CD4-positive, CD25-positive, alpha-beta regulatory T cell (primary cell): ENCODE results near the gene IMPA2. TPM values are rescaled to one million over a fixed set of nuclear protein-coding genes. Genes with fewer than 3 reads are reported as not detected.
A peak's percentile ranks its signal among the peaks of the same experiment; 100 is the strongest.

Experiments used
- ATAC-seq, 2 donors: fragments of 150-1000 bp; cut with Tn5 transposase; one replicate each; pipeline ENCODE4 v1.10.0; 2021; ENCODE audit warnings: low read depth in 2 of 2, moderate number of reproducible peaks in 2 of 2, moderate library complexity in 1 of 2
- DNase-seq, 3 donors: peaks; one replicate each; pipeline versions ENCODE4 v3.0.0 to v3.0.0-alpha.2; 2012 to 2022; ENCODE audit warnings: mixed read lengths in 1 of 3
- H3K27ac ChIP-seq: one replicate; pipeline ENCODE4 v1.7.0; 2013; ENCODE audit warnings: mild to moderate bottlenecking, low read length; ENCODE audit not compliant: insufficient read depth, poor library complexity, severe bottlenecking
- H3K27me3 ChIP-seq: one replicate; pipeline ENCODE4 v1.7.0; 2013; ENCODE audit warnings: low read length; ENCODE audit not compliant: control insufficient read depth, insufficient read depth
- H3K36me3 ChIP-seq: one replicate; pipeline ENCODE4 v1.7.0; 2013; ENCODE audit warnings: mild to moderate bottlenecking, low read length, moderate library complexity; ENCODE audit not compliant: control insufficient read depth, insufficient read depth
- H3K4me1 ChIP-seq: 2 replicates; pipeline ENCODE4 v1.7.0; 2013; ENCODE audit warnings: mild to moderate bottlenecking, low read length; ENCODE audit not compliant: insufficient read depth, control insufficient read depth, poor library complexity, severe bottlenecking
- H3K4me3 ChIP-seq: one replicate; pipeline ENCODE4 v1.7.0; 2013; ENCODE audit warnings: low read depth, mild to moderate bottlenecking, low read length, moderate library complexity
- H3K9me3 ChIP-seq, 2 experiments: 1 replicate in 1 of 2; 2 replicates in 1 of 2; pipeline ENCODE4 v1.7.0; 2013; ENCODE audit warnings: low read length in 2 of 2, mild to moderate bottlenecking in 1 of 2, moderate library complexity in 1 of 2; ENCODE audit not compliant: control insufficient read depth in 2 of 2
- H3K27ac Mint-ChIP-seq, 3 donors: one replicate each; pipeline ENCODE4 v1.8.0; 2020 to 2022; ENCODE audit warnings: mild to moderate bottlenecking in 3 of 3, mixed read lengths in 3 of 3, moderate library complexity in 2 of 3
- H3K27me3 Mint-ChIP-seq: one replicate; pipeline ENCODE4 v1.8.0; 2022; ENCODE audit warnings: mild to moderate bottlenecking, mixed read lengths
- H3K36me3 Mint-ChIP-seq: one replicate; pipeline ENCODE4 v1.8.0; 2020; ENCODE audit warnings: mixed read lengths
- H3K4me1 Mint-ChIP-seq, 4 donors: one replicate each; pipeline ENCODE4 v1.8.0; 2020 to 2022; ENCODE audit warnings: mixed read lengths in 4 of 4, mild to moderate bottlenecking in 1 of 4
- H3K4me3 Mint-ChIP-seq, 4 donors: one replicate each; pipeline ENCODE4 v1.8.0; 2020 to 2022; ENCODE audit warnings: mild to moderate bottlenecking in 4 of 4, mixed read lengths in 4 of 4, moderate library complexity in 3 of 4
- H3K9me3 Mint-ChIP-seq, 7 donors: one replicate each; pipeline ENCODE4 v1.8.0; 2020 to 2022; ENCODE audit warnings: mixed read lengths in 7 of 7, mild to moderate bottlenecking in 3 of 7, moderate library complexity in 2 of 7
- polyA plus RNA-seq, 4 donors: library from polyadenylated mRNA; unstranded; fragments of 300-500 nt; fragmentation: Illumina TruSeq; gene quantifications; one replicate each; pipeline ENCODE4 v1.2.3, GENCODE V29; 2021
- total RNA-seq: library from RNA; stranded (reverse); gene quantifications from one replicate; pipeline ENCODE4 v1.2.3, GENCODE V29; 2022

The IMPA2 gene
- total and polyA plus RNA-seq, 5 donors from 2014 or later: 5.1 to 14.6 (median 6.9) TPM

GRCh38 chr18:12012697-12013096 is 31.4 kb downstream of the IMPA2 start:
- Mint-ChIP-seq H3K36me3 (peaks cover 5% of the 10 kb centered on the region), H3K27ac (peak overlapping the region in 1 of 3 donors; percentile 37), H3K4me3 (no peak overlapping the region), H3K9me3 (no peaks in the 10 kb centered on the region), H3K27me3 (no peaks in the 10 kb centered on the region), H3K4me1 (no peaks in the 10 kb centered on the region)
- Histone ChIP-seq H3K36me3 (no peaks in the 10 kb centered on the region), H3K4me3 (no peak overlapping the region), H3K4me1 (no peaks in the 10 kb centered on the region), H3K27ac (no peak overlapping the region), H3K27me3 (no peaks in the 10 kb centered on the region), H3K9me3 (no peaks in the 10 kb centered on the region)
- ATAC-seq (no peak), DNase-seq (no peak)

- no peaks in the 10 kb centered on the region for H3K4me1 Mint-ChIP-seq
- no peak overlapping the region for H3K4me3 ChIP-seq
- DNase-seq: no peak
- no peaks in the 10 kb centered on the region for H3K4me1 ChIP-seq
- H3K36me3 ChIP-seq: no peaks in the 10 kb centered on the region
- no peaks in the 10 kb centered on the region for H3K27me3 ChIP-seq
- H3K9me3 ChIP-seq: no peaks in the 10 kb centered on the region
- no peaks in the 10 kb centered on the region for H3K27me3 Mint-ChIP-seq
- peaks cover 2% of the 10 kb centered on the region for H3K36me3 Mint-ChIP-seq
- no peak overlapping the region for H3K4me3 Mint-ChIP-seq
- H3K27ac ChIP-seq: no peak overlapping the region
- H3K27ac Mint-ChIP-seq: peak overlapping the region in 1 of 3 donors; percentile 37
- no peak for ATAC-seq
- H3K9me3 Mint-ChIP-seq: no peaks in the 10 kb centered on the region
Observed at GRCh38 chr18:12013186-12013916, 32.0 kb downstream of the IMPA2 start.

- Histone ChIP-seq H3K27me3 (no peaks in the 10 kb centered on the region), H3K36me3 (no peaks in the 10 kb centered on the region), H3K4me3 (no peak overlapping the region), H3K27ac (no peak overlapping the region), H3K4me1 (no peaks in the 10 kb centered on the region), H3K9me3 (no peaks in the 10 kb centered on the region)
- Mint-ChIP-seq H3K27ac (no peak overlapping the region), H3K4me3 (no peak overlapping the region), H3K4me1 (no peaks in the 10 kb centered on the region), H3K36me3 (no peaks in the 10 kb centered on the region), H3K27me3 (no peaks in the 10 kb centered on the region), H3K9me3 (no peaks in the 10 kb centered on the region)
- DNase-seq (no peak), ATAC-seq (no peak)
Observed at GRCh38 chr18:12014086-12014485, 32.8 kb downstream of the IMPA2 start.

GRCh38 chr18:12014521-12015415 is 33.5 kb downstream of the IMPA2 start:
- H3K36me3 ChIP-seq: no peaks in the 10 kb centered on the region
- no peak for DNase-seq
- H3K9me3 Mint-ChIP-seq: no peaks in the 10 kb centered on the region
- no peak overlapping the region for H3K27ac ChIP-seq
- peak overlapping the region in 1 of 3 donors; percentile 56 for H3K27ac Mint-ChIP-seq
- H3K27me3 ChIP-seq: no peaks in the 10 kb centered on the region
- no peaks in the 10 kb centered on the region for H3K36me3 Mint-ChIP-seq
- no peaks in the 10 kb centered on the region for H3K4me1 Mint-ChIP-seq
- H3K27me3 Mint-ChIP-seq: no peaks in the 10 kb centered on the region
- no peak overlapping the region for H3K4me3 Mint-ChIP-seq
- ATAC-seq: no peak
- no peaks in the 10 kb centered on the region for H3K4me1 ChIP-seq
- no peaks in the 10 kb centered on the region for H3K9me3 ChIP-seq
- H3K4me3 ChIP-seq: no peak overlapping the region

GRCh38 chr18:12015416-12016062 is 34.2 kb downstream of the IMPA2 start:
- Mint-ChIP-seq H3K4me3 (no peak overlapping the region), H3K27me3 (no peaks in the 10 kb centered on the region), H3K27ac (peak overlapping the region in 1 of 3 donors; percentile 56), H3K4me1 (no peaks in the 10 kb centered on the region), H3K36me3 (peaks cover 3% of the 10 kb centered on the region), H3K9me3 (peaks cover 0 to 1% (median 0%) of the 10 kb centered on the region in 7 donors)
- ATAC-seq: no peak
- no peak overlapping the region for H3K4me3 ChIP-seq
- no peak for DNase-seq
- H3K4me1 ChIP-seq: no peaks in the 10 kb centered on the region
- H3K27me3 ChIP-seq: no peaks in the 10 kb centered on the region
- no peaks in the 10 kb centered on the region for H3K9me3 ChIP-seq
- no peaks in the 10 kb centered on the region for H3K36me3 ChIP-seq
- no peak overlapping the region for H3K27ac ChIP-seq

- ATAC-seq: no peak
Observed at GRCh38 chr18:12017081-12017480, 35.8 kb downstream of the IMPA2 start.

GRCh38 chr18:12018861-12019260 is 37.6 kb downstream of the IMPA2 start:
- no peaks in the 10 kb centered on the region for H3K27me3 Mint-ChIP-seq
- no peaks in the 10 kb centered on the region for H3K36me3 ChIP-seq
- H3K27me3 ChIP-seq: no peaks in the 10 kb centered on the region
- DNase-seq (no peak), ATAC-seq (no peak)
- no peaks in the 10 kb centered on the region for H3K4me1 ChIP-seq
- H3K27ac Mint-ChIP-seq: no peak overlapping the region
- H3K4me3 Mint-ChIP-seq: no peak overlapping the region
- H3K4me3 ChIP-seq: no peak overlapping the region
- peaks cover 0 to 1% (median 0%) of the 10 kb centered on the region in 7 donors for H3K9me3 Mint-ChIP-seq
- H3K4me1 Mint-ChIP-seq: peaks cover 0 to 2% (median 0%) of the 10 kb centered on the region in 4 donors
- H3K27ac ChIP-seq: no peak overlapping the region
- peaks cover 3% of the 10 kb centered on the region for H3K36me3 Mint-ChIP-seq
- H3K9me3 ChIP-seq: no peaks in the 10 kb centered on the region

More at GRCh38 chr18:12017081-12017480, 35.8 kb downstream of the IMPA2 start:
- Histone ChIP-seq H3K27me3 (no peaks in the 10 kb centered on the region), H3K4me1 (no peaks in the 10 kb centered on the region), H3K36me3 (no peaks in the 10 kb centered on the region), H3K4me3 (no peak overlapping the region), H3K27ac (no peak overlapping the region), H3K9me3 (no peaks in the 10 kb centered on the region)
- Mint-ChIP-seq H3K4me1 (peaks cover 0 to 2% (median 0%) of the 10 kb centered on the region in 4 donors), H3K27me3 (no peaks in the 10 kb centered on the region), H3K36me3 (peaks cover 3% of the 10 kb centered on the region), H3K27ac (no peak overlapping the region), H3K4me3 (no peak overlapping the region), H3K9me3 (peaks cover 0 to 1% (median 0%) of the 10 kb centered on the region in 7 donors)
- DNase-seq: no peak
